HG03378 (cell line): ENCODE data around the gene TRAPPC2L.

Source experiments
- ATAC-seq: cut with Tn5 transposase; IDR thresholded peaks from one replicate; pipeline ENCODE4 v1.9.1; 2021; ENCODE audit warnings: mild to moderate bottlenecking, moderate library complexity; ENCODE audit not compliant: unreplicated experiment

TRAPPC2L gene

GRCh38 chr16:88837806-88838205 is 19.1 kb upstream of the TRAPPC2L start:
- no peak for ATAC-seq

- ATAC-seq = no peak
Measured at GRCh38 chr16:88838566-88838965, 18.4 kb upstream of the TRAPPC2L start.

- no peak for ATAC-seq
Measured at GRCh38 chr16:88839026-88839529, 17.8 kb upstream of the TRAPPC2L start.

- no peak for ATAC-seq
Measured at GRCh38 chr16:88839745-88840599, 17.0 kb upstream of the TRAPPC2L start.

- ATAC-seq = no peak
Measured at GRCh38 chr16:88840600-88841215, 16.2 kb upstream of the TRAPPC2L start.

- no peak for ATAC-seq
Measured at GRCh38 chr16:88841521-88842307, 15.2 kb upstream of the TRAPPC2L start.

GRCh38 chr16:88842308-88842756 is 14.6 kb upstream of the TRAPPC2L start:
- no peak for ATAC-seq

GRCh38 chr16:88842806-88843205 is 14.1 kb upstream of the TRAPPC2L start:
- no peak for ATAC-seq

- no peak for ATAC-seq
Measured at GRCh38 chr16:88843256-88843655, 13.7 kb upstream of the TRAPPC2L start.

GRCh38 chr16:88844419-88845036 is 12.4 kb upstream of the TRAPPC2L start:
- ATAC-seq = no peak

GRCh38 chr16:88846088-88846487 is 10.8 kb upstream of the TRAPPC2L start:
- ATAC-seq = no peak

- ATAC-seq = no peak
Measured at GRCh38 chr16:88847654-88848053, 9.3 kb upstream of the TRAPPC2L start.

GRCh38 chr16:88848557-88848956 is 8.4 kb upstream of the TRAPPC2L start:
- no peak for ATAC-seq

GRCh38 chr16:88850531-88851199 is 6.3 kb upstream of the TRAPPC2L start:
- ATAC-seq = no peak

GRCh38 chr16:88851616-88852015 is 5.3 kb upstream of the TRAPPC2L start:
- ATAC-seq = no peak

GRCh38 chr16:88853325-88853941 is 3.5 kb upstream of the TRAPPC2L start:
- no peak for ATAC-seq

- ATAC-seq = no peak
Measured at GRCh38 chr16:88854306-88855111, 2.4 kb upstream of the TRAPPC2L start.

- ATAC-seq = no peak
Measured at GRCh38 chr16:88855176-88855575, 1.8 kb upstream of the TRAPPC2L start.

GRCh38 chr16:88855736-88856121 is 1.2 kb upstream of the TRAPPC2L start:
- ATAC-seq = no peak
